T-cell (primary cell): ENCODE data around the gene OXA1L. TPM values are rescaled to one million over a fixed set of nuclear protein-coding genes. Genes with fewer than 3 reads are reported as not detected.
"Not testable (repeated sequence)": the region's sequence is repeated elsewhere in the genome, so short reads cannot be mapped to it uniquely, and the experiment has no call there.

ENCODE experiments used
- ATAC-seq, 4 experiments: fragments of 200-7000 bp in 3 of 4; fragments of 150-1000 bp in 1 of 4; cut with Tn5 transposase; replicated peaks in 1 of 4; 1 replicate in 3 of 4; 2 replicates in 1 of 4; pipeline ENCODE4 v1.10.0; 2021; ENCODE audit warnings: moderate library complexity in 3 of 4, mild to moderate bottlenecking in 2 of 4, moderate number of reproducible peaks in 1 of 4
- CTCF ChIA-PET, 2 donors: fragments of 300-600 bp; sonication (Branson Sonifier 250); formaldehyde crosslinking; loops; one replicate each; lab custom pipeline; 2022; ENCODE audit warnings: antibody characterized with exemption in 2 of 2; lab: Charles Lee
- POLR2A ChIA-PET, 2 donors: fragments of 300-600 bp; sonication (Branson Sonifier 250); formaldehyde crosslinking; loops; one replicate each; lab custom pipeline; 2022; ENCODE audit warnings: antibody characterized with exemption in 2 of 2; lab: Charles Lee
- DNase-seq, 35 experiments: peaks; one replicate each; pipeline versions ENCODE4 v3.0.0 to v3.0.0-alpha.2; 2013 to 2023
- H3K27ac ChIP-seq: one replicate; pipeline ENCODE4 v1.5.1; 2013; ENCODE audit warnings: low read length
- H3K27me3 ChIP-seq, 2 experiments: replicated peaks in 1 of 2; 1 replicate in 1 of 2; 2 replicates in 1 of 2; pipeline versions ENCODE4 v1.6.1 to v1.7.0; 2013; ENCODE audit warnings: low read length in 1 of 2, mixed read lengths in 1 of 2; ENCODE audit not compliant: control insufficient read depth in 2 of 2, insufficient read depth in 2 of 2; ENCODE audit errors: extremely low read depth in 1 of 2
- H3K36me3 ChIP-seq, 2 donors: 1 replicate in 1 of 2; 2 replicates in 1 of 2; pipeline versions ENCODE4 v1.6.1 to v1.7.0; 2013; ENCODE audit warnings: low read length in 1 of 2; ENCODE audit not compliant: control insufficient read depth in 2 of 2, insufficient read depth in 1 of 2; ENCODE audit errors: extremely low read depth in 1 of 2
- H3K4me1 ChIP-seq, 2 experiments: 1 replicate in 1 of 2; 2 replicates in 1 of 2; pipeline versions ENCODE4 v1.6.1 to v1.7.0; 2013; ENCODE audit warnings: low read length in 2 of 2, mixed read lengths in 1 of 2; ENCODE audit not compliant: insufficient read depth in 2 of 2, control insufficient read depth in 1 of 2; ENCODE audit errors: extremely low read depth in 1 of 2
- H3K4me3 ChIP-seq, 2 donors: 1 replicate in 1 of 2; 2 replicates in 1 of 2; pipeline versions ENCODE4 v1.5.1 to v1.7.0; 2013; ENCODE audit warnings: mild to moderate bottlenecking in 2 of 2, low read length in 1 of 2, moderate library complexity in 1 of 2; ENCODE audit not compliant: control insufficient read depth in 1 of 2; ENCODE audit errors: extremely low read depth in 1 of 2
- H3K9me3 ChIP-seq: 2 replicates; pipeline ENCODE4 v1.7.0; 2013
- H3K27ac Mint-ChIP-seq, 2 donors: one replicate each; pipeline ENCODE4 v1.8.0; 2020 to 2021; ENCODE audit warnings: mild to moderate bottlenecking in 2 of 2, mixed read lengths in 2 of 2
- H3K27me3 Mint-ChIP-seq, 2 donors: one replicate each; pipeline ENCODE4 v1.8.0; 2021 to 2022; ENCODE audit warnings: mixed read lengths in 2 of 2
- H3K36me3 Mint-ChIP-seq: one replicate; pipeline ENCODE4 v1.8.0; 2021; ENCODE audit warnings: mixed read lengths
- H3K4me1 Mint-ChIP-seq, 3 donors: one replicate each; pipeline ENCODE4 v1.8.0; 2020 to 2022; ENCODE audit warnings: mixed read lengths in 3 of 3, mild to moderate bottlenecking in 1 of 3
- H3K4me3 Mint-ChIP-seq, 3 donors: one replicate each; pipeline ENCODE4 v1.8.0; 2020 to 2022; ENCODE audit warnings: mild to moderate bottlenecking in 3 of 3, mixed read lengths in 3 of 3, moderate library complexity in 3 of 3
- H3K9me3 Mint-ChIP-seq, 3 donors: one replicate each; pipeline ENCODE4 v1.8.0; 2020 to 2022; ENCODE audit warnings: mixed read lengths in 3 of 3
- WGBS: methylation state at CpG from one replicate; pipeline ENCODE4 v1.1.5; 2013; ENCODE audit warnings: missing lambda C conversion rate; ENCODE audit not compliant: insufficient coverage; 5-methylcytosine and 5-hydroxymethylcytosine counted together
- total RNA-seq, 35 experiments: library from RNA in 6 of 35; stranded (reverse) in 6 of 35; fragments of 120-200 nt in 1 of 35; gene quantifications; one replicate each; pipeline versions ENCODE4 v1.2.1 to v1.2.4 and lab custom pipeline; 2013 to 2026

OXA1L gene
- total RNA-seq, 5 donors from 2014 or later (not counting 1 experiment from before 2014, with no cell fraction given) = 130 to 152 (median 136) TPM

DNA sequence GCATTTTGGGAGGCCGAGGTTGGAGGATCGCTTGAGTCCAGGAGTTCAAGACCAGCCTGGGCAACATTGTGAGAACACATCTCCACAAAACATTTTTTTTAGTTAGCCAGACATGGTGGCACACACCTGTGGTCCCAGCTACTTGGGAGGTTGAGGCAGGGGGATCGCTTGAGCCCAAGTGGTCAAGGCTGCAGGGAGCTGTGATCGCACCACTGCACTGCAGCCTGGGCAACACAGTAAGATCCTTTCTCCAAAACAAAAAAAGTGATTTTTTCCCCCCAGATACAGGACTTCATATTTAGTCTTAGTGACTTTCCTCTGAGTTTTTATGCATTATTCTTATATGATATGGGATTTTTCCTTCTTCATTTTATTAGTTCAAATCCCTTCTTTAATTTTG, 20.2 kb downstream of the OXA1L start:
- Mint-ChIP-seq H3K4me3 (no peak overlapping the region), H3K36me3 (no peaks in the 10 kb centered on the region), H3K27ac (no peak overlapping the region), H3K27me3 (no peaks in the 10 kb centered on the region), H3K4me1 (no peaks in the 10 kb centered on the region), H3K9me3 (no peaks in the 10 kb centered on the region)
- POLR2A ChIA-PET = no interaction called here
- no peak overlapping the region for H3K4me3 ChIP-seq
- no peaks in the 10 kb centered on the region for H3K36me3 ChIP-seq
- no peak overlapping the region for H3K27ac ChIP-seq
- no peaks in the 10 kb centered on the region for H3K4me1 ChIP-seq
- DNase-seq = no peak
- H3K27me3 ChIP-seq = peaks cover 0 to 8% of the 10 kb centered on the region in 2 experiments
- no peak for ATAC-seq
- CTCF ChIA-PET = interaction anchor here in 1 of 2 donors (0.6 kb wide), 1 partner anchor 124 kb away, joined by 3 read pairs; no protein-coding TSS in a partner anchor
- no CpG with 5 or more reads among the region's 4 CpGs for WGBS
- no peaks in the 10 kb centered on the region for H3K9me3 ChIP-seq

GRCh38 chr14:22791301-22791700, 24.8 kb downstream of the OXA1L start:
- no peak for ATAC-seq
- Histone ChIP-seq H3K36me3 (no peaks in the 10 kb centered on the region), H3K27ac (no peak overlapping the region), H3K27me3 (peaks cover 0 to 5% of the 10 kb centered on the region in 2 experiments), H3K4me3 (no peak overlapping the region), H3K4me1 (no peaks in the 10 kb centered on the region), H3K9me3 (no peaks in the 10 kb centered on the region)
- H3K4me1 Mint-ChIP-seq = no peaks in the 10 kb centered on the region
- DNase-seq = no peak
- 69% methylated on average over 2 of the region's 3 CpGs for whole genome bisulfite sequencing
- no peak overlapping the region for H3K27ac Mint-ChIP-seq
- ChIA-PET CTCF (interaction anchor here (0.6 to 0.7 kb wide), 3 partner anchors 101 to 220 kb away, joined by 3 to 7 read pairs (median 4); no protein-coding TSS in a partner anchor), POLR2A (no interaction called here)
- no peaks in the 10 kb centered on the region for H3K36me3 Mint-ChIP-seq
- no peak overlapping the region for H3K4me3 Mint-ChIP-seq
- no peaks in the 10 kb centered on the region for H3K9me3 Mint-ChIP-seq
- H3K27me3 Mint-ChIP-seq = peaks cover 6 to 7% of the 10 kb centered on the region in 2 donors

GRCh38 chr14:22792158-22792557, 25.7 kb downstream of the OXA1L start:
- WGBS = no CpG with 5 or more reads among the region's 2 CpGs
- ATAC-seq = no peak
- H3K4me1 ChIP-seq = no peaks in the 10 kb centered on the region
- no peaks in the 10 kb centered on the region for H3K4me1 Mint-ChIP-seq
- H3K36me3 Mint-ChIP-seq = no peaks in the 10 kb centered on the region
- ChIA-PET POLR2A (no interaction called here), CTCF (interaction anchor here in 1 of 2 donors (0.7 kb wide), 1 partner anchor 16 kb away, joined by 3 read pairs; no protein-coding TSS in a partner anchor)
- H3K27ac Mint-ChIP-seq = no peak overlapping the region
- no peaks in the 10 kb centered on the region for H3K9me3 ChIP-seq
- DNase-seq = no peak
- peaks cover 10 to 11% of the 10 kb centered on the region in 2 donors for H3K27me3 Mint-ChIP-seq
- H3K27me3 ChIP-seq = peaks cover 0 to 3% of the 10 kb centered on the region in 2 experiments
- H3K27ac ChIP-seq = no peak overlapping the region
- H3K4me3 ChIP-seq = no peak overlapping the region
- no peak overlapping the region for H3K4me3 Mint-ChIP-seq
- no peaks in the 10 kb centered on the region for H3K9me3 Mint-ChIP-seq
- no peaks in the 10 kb centered on the region for H3K36me3 ChIP-seq

GRCh38 chr14:22793550-22793949, 27.1 kb downstream of the OXA1L start:
- H3K36me3 Mint-ChIP-seq, H3K27me3 ChIP-seq, H3K27ac ChIP-seq, DNase-seq, POLR2A ChIA-PET, H3K36me3 ChIP-seq, H3K4me1 Mint-ChIP-seq, H3K9me3 Mint-ChIP-seq, H3K4me1 ChIP-seq, H3K9me3 ChIP-seq, H3K27ac Mint-ChIP-seq, H3K4me3 Mint-ChIP-seq, H3K4me3 ChIP-seq, ATAC-seq: not testable (repeated sequence)
- CTCF ChIA-PET = interaction anchor here in 1 of 2 donors (0.7 kb wide), 1 partner anchor 201 kb away, joined by 5 read pairs; no protein-coding TSS in a partner anchor
- WGBS = no CpG with 5 or more reads among the region's 5 CpGs
- H3K27me3 Mint-ChIP-seq = peaks cover 10 to 14% of the 10 kb centered on the region in 2 donors

- CTCF ChIA-PET = interaction anchor here in 1 of 2 donors (0.7 kb wide), 1 partner anchor 200 kb away, joined by 5 read pairs; no protein-coding TSS in a partner anchor
- no peaks in the 10 kb centered on the region for H3K36me3 Mint-ChIP-seq
- WGBS = 100% methylated on average over 1 of the region's 5 CpGs
- H3K4me1 Mint-ChIP-seq = no peaks in the 10 kb centered on the region
- DNase-seq (no peak), ATAC-seq (no peak)
- no peaks in the 10 kb centered on the region for H3K9me3 ChIP-seq
- no peaks in the 10 kb centered on the region for H3K36me3 ChIP-seq
- peaks cover 0 to 3% of the 10 kb centered on the region in 2 experiments for H3K27me3 ChIP-seq
- H3K27ac ChIP-seq = no peak overlapping the region
- POLR2A ChIA-PET = no interaction called here
- H3K4me3 Mint-ChIP-seq = no peak overlapping the region
- no peak overlapping the region for H3K27ac Mint-ChIP-seq
- H3K27me3 Mint-ChIP-seq = peaks cover 13 to 19% of the 10 kb centered on the region in 2 donors
- H3K4me3 ChIP-seq = no peak overlapping the region
- H3K9me3 Mint-ChIP-seq = no peaks in the 10 kb centered on the region
- H3K4me1 ChIP-seq = no peaks in the 10 kb centered on the region
Measured at GRCh38 chr14:22793976-22794375, 27.5 kb downstream of the OXA1L start.

- Histone ChIP-seq H3K27me3 (peaks cover 0 to 3% of the 10 kb centered on the region in 2 experiments), H3K9me3 (no peaks in the 10 kb centered on the region), H3K4me3 (no peak overlapping the region), H3K36me3 (no peaks in the 10 kb centered on the region), H3K4me1 (no peaks in the 10 kb centered on the region), H3K27ac (no peak overlapping the region)
- DNase-seq (no peak), ATAC-seq (no peak)
- H3K27me3 Mint-ChIP-seq = peaks cover 16 to 21% of the 10 kb centered on the region in 2 donors
- H3K27ac Mint-ChIP-seq = no peak overlapping the region
- no peak overlapping the region for H3K4me3 Mint-ChIP-seq
- no peaks in the 10 kb centered on the region for H3K9me3 Mint-ChIP-seq
- 82% methylated on average over 6 of the region's 7 CpGs for WGBS
- H3K36me3 Mint-ChIP-seq = no peaks in the 10 kb centered on the region
- ChIA-PET POLR2A (interaction anchor here in 1 of 2 donors (0.7 kb wide), 1 partner anchor 187 kb away, joined by 4 read pairs; no protein-coding TSS in a partner anchor), CTCF (interaction anchor here in 1 of 2 donors (1.0 kb wide), 1 partner anchor 198 kb away, joined by 4 read pairs; no protein-coding TSS in a partner anchor)
- H3K4me1 Mint-ChIP-seq = no peaks in the 10 kb centered on the region
Measured at GRCh38 chr14:22794551-22794951, 28.1 kb downstream of the OXA1L start.
